ENCODE results near the gene TEDDM1.

GRCh38 chr1:182446033-182446669 is 45.7 kb upstream of the TEDDM1 start:
- TF ChIP-seq POLR2A (IDR thresholded peaks at IDR 0.05), result no peak
- TF ChIP-seq CTCF (IDR thresholded peaks at IDR 0.05), result peak in 2 of 4 experiments; percentile 11 to 47
